Stimulated activated naive CD4-positive, alpha-beta T cell (primary cell): ENCODE measurements around the gene KIF1A.
A peak's percentile ranks its signal among the peaks of the same experiment; 100 is the strongest.

ENCODE experiments used
- DNase-seq, 6 experiments: peaks; one replicate each; lab custom pipeline; 2025; lab: John Stamatoyannopoulos, UW

Gene KIF1A

GRCh38 chr2:240767341-240767740, 52.7 kb downstream of the KIF1A start:
- no peak for DNase-seq

- no peak for DNase-seq
Observed at GRCh38 chr2:240766072-240766471, 53.9 kb downstream of the KIF1A start.

- no peak for DNase-seq
Observed at GRCh38 chr2:240765007-240765406, 55.0 kb downstream of the KIF1A start.

- DNase-seq, result no peak
Observed at GRCh38 chr2:240764605-240765004, 55.4 kb downstream of the KIF1A start.

- DNase-seq, result no peak
Observed at GRCh38 chr2:240762971-240763370, 57.0 kb downstream of the KIF1A start.

GRCh38 chr2:240762249-240762648, 57.8 kb downstream of the KIF1A start:
- no peak for DNase-seq

GRCh38 chr2:240760576-240761246, 59.3 kb downstream of the KIF1A start:
- no peak for DNase-seq

GRCh38 chr2:240760121-240760520, 59.9 kb downstream of the KIF1A start:
- DNase-seq, result no peak

GRCh38 chr2:240759459-240759858, 60.6 kb downstream of the KIF1A start:
- DNase-seq, result no peak

GRCh38 chr2:240757086-240757614, 62.9 kb downstream of the KIF1A start:
- DNase-seq, result no peak

- DNase-seq, result no peak
Observed at GRCh38 chr2:240752209-240752608, 67.8 kb downstream of the KIF1A start.

- DNase-seq, result no peak
Observed at GRCh38 chr2:240750409-240750808, 69.6 kb downstream of the KIF1A start.

- DNase-seq, result no peak
Observed at GRCh38 chr2:240749516-240749915, 70.5 kb downstream of the KIF1A start.

- DNase-seq, result no peak
Observed at GRCh38 chr2:240747256-240747655, 72.8 kb downstream of the KIF1A start.

GRCh38 chr2:240746671-240747070, 73.3 kb downstream of the KIF1A start:
- DNase-seq, result no peak

GRCh38 chr2:240745962-240746361, 74.1 kb downstream of the KIF1A start:
- no peak for DNase-seq

- DNase-seq, result no peak
Observed at GRCh38 chr2:240745456-240745855, 74.6 kb downstream of the KIF1A start.

GRCh38 chr2:240742602-240743095, 77.4 kb downstream of the KIF1A start:
- no peak for DNase-seq

GRCh38 chr2:240741091-240741490, 78.9 kb downstream of the KIF1A start:
- DNase-seq, result no peak

GRCh38 chr2:240739797-240740196, 80.2 kb downstream of the KIF1A start:
- peak in 1 of 6 experiments; percentile 6 for DNase-seq

GRCh38 chr2:240737958-240738357, 82.1 kb downstream of the KIF1A start:
- no peak for DNase-seq

GRCh38 chr2:240737512-240737911, 82.5 kb downstream of the KIF1A start:
- DNase-seq, result no peak

GRCh38 chr2:240736281-240737250, 83.5 kb downstream of the KIF1A start:
- no peak for DNase-seq
